ENCODE results near the gene AVPR1A.
A peak's percentile ranks its signal among the peaks of the same experiment; 100 is the strongest.

The AVPR1A gene

GRCh38 chr12:63101920-63102319 is 49.1 kb downstream of the AVPR1A start:
- in situ Hi-C loops (cut with MboI; ENCODE audit: low pct_unique_long_range_greater_than_20kb, low sequenced_read_pairs), result loop anchor here (25.0 kb wide), 1 partner anchor 185 kb away; no protein-coding TSS in a partner anchor
- DNase-seq, result no peak

GRCh38 chr12:63098851-63099250 is 52.1 kb downstream of the AVPR1A start:
- in situ Hi-C loops (cut with MboI; ENCODE audit: low pct_unique_long_range_greater_than_20kb, low sequenced_read_pairs), result loop anchor here (25.0 kb wide), 1 partner anchor 1163 kb away; no protein-coding TSS in a partner anchor
- peak; percentile 28 for DNase-seq

GRCh38 chr12:63095369-63095980 is 55.5 kb downstream of the AVPR1A start:
- in situ Hi-C loops (cut with MboI; ENCODE audit: low pct_unique_long_range_greater_than_20kb, low sequenced_read_pairs), result loop anchor here (25.0 kb wide), 1 partner anchor 1167 kb away; no protein-coding TSS in a partner anchor
- no peak for DNase-seq

GRCh38 chr12:63093711-63094110 is 57.3 kb downstream of the AVPR1A start:
- in situ Hi-C loops (cut with MboI; ENCODE audit: low pct_unique_long_range_greater_than_20kb, low sequenced_read_pairs), result loop anchor here (25.0 kb wide), 1 partner anchor 1169 kb away; no protein-coding TSS in a partner anchor
- no peak for DNase-seq

GRCh38 chr12:63093084-63093483 is 57.9 kb downstream of the AVPR1A start:
- in situ Hi-C loops (cut with MboI; ENCODE audit: low pct_unique_long_range_greater_than_20kb, low sequenced_read_pairs), result loop anchor here (25.0 kb wide), 1 partner anchor 1169 kb away; no protein-coding TSS in a partner anchor

More at GRCh38 chr12:63093084-63093483, 57.9 kb downstream of the AVPR1A start:
- DNase-seq, result no peak
